Measurements from ENCODE around the gene STPG4.

GRCh38 chr2:47037678-47038077 is 117.4 kb downstream of the STPG4 start:
- TF ChIP-seq POLR2AphosphoS5 (IDR thresholded peaks at IDR 0.05; ENCODE audit: low read depth, low read length) (no peak), POLR2A (IDR thresholded peaks at IDR 0.05; ENCODE audit: low read depth, low read length) (no peak), POU2F2 (IDR thresholded peaks at IDR 0.05; ENCODE audit: low read depth, low read length) (no peak), SPI1 (IDR thresholded peaks at IDR 0.05; ENCODE audit: low read depth, low read length) (no peak)

Measured in GM12891 (cell line).